GM12878 (cell line): ENCODE data around the gene PPA1.

Experiments used
- EP300 ChIP-seq, 2 experiments: fragments of 150-350 bp in 1 of 2; IDR thresholded peaks; 2 replicates each; pipeline ENCODE4 v1.6.1; 2011 to 2012; ENCODE audit warnings: low read depth in 2 of 2, low read length in 2 of 2, borderline replicate concordance in 1 of 2, improper control_type of control experiment in 1 of 2, inconsistent platforms in 1 of 2; ENCODE audit not compliant: control insufficient read depth in 1 of 2
- EZH2 ChIP-seq: IDR thresholded peaks from 2 replicates; pipeline ENCODE4 v1.6.1; 2012; ENCODE audit warnings: low read depth, mild to moderate bottlenecking, control low read depth, inconsistent platforms, low read length, borderline replicate concordance; ENCODE audit not compliant: control insufficient read depth
- FOXM1 ChIP-seq: IDR thresholded peaks from 2 replicates; pipeline ENCODE4 v1.6.1; 2012; ENCODE audit warnings: low read depth, mild to moderate bottlenecking, inconsistent platforms, low read length, moderate library complexity
- MTA2 ChIP-seq: fragments of 450-650 bp; IDR thresholded peaks from 2 replicates; pipeline ENCODE4 v1.6.1; 2016; ENCODE audit warnings: low read depth, mild to moderate bottlenecking, moderate library complexity
- POLR2A ChIP-seq: IDR thresholded peaks from 2 replicates; pipeline ENCODE4 v1.6.1; 2011; ENCODE audit warnings: low read depth, mild to moderate bottlenecking, low read length
- POLR2AphosphoS5 ChIP-seq: IDR thresholded peaks from 2 replicates; pipeline ENCODE4 v1.6.1; 2011; ENCODE audit warnings: mild to moderate bottlenecking, low read length, inconsistent platforms
- RAD21 ChIP-seq: IDR thresholded peaks from 2 replicates; pipeline ENCODE4 v1.6.1; 2011; ENCODE audit warnings: mild to moderate bottlenecking, low read depth, low read length, moderate library complexity; ENCODE audit not compliant: insufficient read depth
- TCF7 ChIP-seq: IDR thresholded peaks from 2 replicates; pipeline ENCODE4 v1.6.1; 2014; ENCODE audit warnings: antibody characterized with exemption, borderline replicate concordance
- ZNF274 ChIP-seq: IDR thresholded peaks from one replicate; pipeline ENCODE4 v1.8.0; 2011; ENCODE audit not compliant: insufficient read length, insufficient read depth
- TF ChIP-seq, protein P1 (sequence below), 3 experiments: IDR thresholded peaks in 2 of 3; conservative IDR thresholded peaks in 1 of 3; 2 replicates each; pipeline ENCODE4 v1.5.1; 2011; ENCODE audit warnings: low read depth in 3 of 3, low read length in 3 of 3, mild to moderate bottlenecking in 3 of 3, control low read depth in 2 of 3, moderate library complexity in 2 of 3, inconsistent platforms in 1 of 3, mixed read lengths in 1 of 3; ENCODE audit not compliant: control insufficient read depth in 2 of 3, insufficient read depth in 1 of 3; ENCODE audit errors: extremely low read depth in 1 of 3
- TF ChIP-seq, protein P2 (sequence below): IDR thresholded peaks from 2 replicates; pipeline ENCODE4 v1.6.1; 2011; ENCODE audit warnings: borderline replicate concordance, low read depth, mild to moderate bottlenecking, moderate library complexity, low read length; ENCODE audit not compliant: insufficient read depth, poor library complexity, severe bottlenecking
- TF ChIP-seq, protein P3 (sequence below): IDR thresholded peaks from 2 replicates; pipeline ENCODE4 v1.6.1; 2012; ENCODE audit warnings: low read depth, low read length, improper control_type of control experiment
- TF ChIP-seq, protein P4 (sequence below): IDR thresholded peaks from 2 replicates; pipeline ENCODE4 v1.6.1; 2012; ENCODE audit warnings: mild to moderate bottlenecking, low read depth, low read length

DNA sequence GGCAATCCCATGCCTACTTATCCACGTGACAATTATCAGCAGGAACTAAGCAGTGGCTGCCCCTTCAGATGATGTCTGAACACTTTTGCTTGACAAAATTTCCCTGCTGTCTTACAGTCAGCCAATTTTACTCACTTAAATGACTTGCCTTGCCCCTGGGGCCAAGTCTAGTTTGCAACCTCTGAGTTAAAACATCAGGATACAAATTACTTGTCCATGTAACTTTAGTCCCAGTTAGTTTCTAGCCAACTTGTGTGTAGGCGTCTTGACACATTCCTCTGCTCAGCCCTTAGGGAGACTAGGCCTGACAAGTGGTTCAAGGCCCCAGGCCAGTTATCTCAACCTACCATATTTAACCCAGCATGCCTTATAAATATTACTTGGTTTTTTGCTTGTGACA, 75.1 kb downstream of the PPA1 start:
- TF ChIP-seq, protein P1, sequence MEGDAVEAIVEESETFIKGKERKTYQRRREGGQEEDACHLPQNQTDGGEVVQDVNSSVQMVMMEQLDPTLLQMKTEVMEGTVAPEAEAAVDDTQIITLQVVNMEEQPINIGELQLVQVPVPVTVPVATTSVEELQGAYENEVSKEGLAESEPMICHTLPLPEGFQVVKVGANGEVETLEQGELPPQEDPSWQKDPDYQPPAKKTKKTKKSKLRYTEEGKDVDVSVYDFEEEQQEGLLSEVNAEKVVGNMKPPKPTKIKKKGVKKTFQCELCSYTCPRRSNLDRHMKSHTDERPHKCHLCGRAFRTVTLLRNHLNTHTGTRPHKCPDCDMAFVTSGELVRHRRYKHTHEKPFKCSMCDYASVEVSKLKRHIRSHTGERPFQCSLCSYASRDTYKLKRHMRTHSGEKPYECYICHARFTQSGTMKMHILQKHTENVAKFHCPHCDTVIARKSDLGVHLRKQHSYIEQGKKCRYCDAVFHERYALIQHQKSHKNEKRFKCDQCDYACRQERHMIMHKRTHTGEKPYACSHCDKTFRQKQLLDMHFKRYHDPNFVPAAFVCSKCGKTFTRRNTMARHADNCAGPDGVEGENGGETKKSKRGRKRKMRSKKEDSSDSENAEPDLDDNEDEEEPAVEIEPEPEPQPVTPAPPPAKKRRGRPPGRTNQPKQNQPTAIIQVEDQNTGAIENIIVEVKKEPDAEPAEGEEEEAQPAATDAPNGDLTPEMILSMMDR (IDR thresholded peaks at IDR 0.05 in 2 of 3, conservative IDR thresholded peaks at IDR 0.05 in 1 of 3; ENCODE audit: control insufficient read depth in 2 of 3, extremely low read depth in 1 of 3, insufficient read depth in 1 of 3, low read depth in 3 of 3, low read length in 3 of 3), result no peak
- TF ChIP-seq RAD21, result no peak
- TF ChIP-seq FOXM1, result no peak
- TF ChIP-seq EP300 (IDR thresholded peaks at IDR 0.05; ENCODE audit: borderline replicate concordance in 1 of 2, control insufficient read depth in 1 of 2, low read depth in 2 of 2, low read length in 2 of 2), result no peak
- TF ChIP-seq TCF7, result no peak
- TF ChIP-seq POLR2A, result no peak
- TF ChIP-seq, protein P2, sequence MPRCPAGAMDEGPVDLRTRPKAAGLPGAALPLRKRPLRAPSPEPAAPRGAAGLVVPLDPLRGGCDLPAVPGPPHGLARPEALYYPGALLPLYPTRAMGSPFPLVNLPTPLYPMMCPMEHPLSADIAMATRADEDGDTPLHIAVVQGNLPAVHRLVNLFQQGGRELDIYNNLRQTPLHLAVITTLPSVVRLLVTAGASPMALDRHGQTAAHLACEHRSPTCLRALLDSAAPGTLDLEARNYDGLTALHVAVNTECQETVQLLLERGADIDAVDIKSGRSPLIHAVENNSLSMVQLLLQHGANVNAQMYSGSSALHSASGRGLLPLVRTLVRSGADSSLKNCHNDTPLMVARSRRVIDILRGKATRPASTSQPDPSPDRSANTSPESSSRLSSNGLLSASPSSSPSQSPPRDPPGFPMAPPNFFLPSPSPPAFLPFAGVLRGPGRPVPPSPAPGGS, result no peak
- TF ChIP-seq, protein P3, sequence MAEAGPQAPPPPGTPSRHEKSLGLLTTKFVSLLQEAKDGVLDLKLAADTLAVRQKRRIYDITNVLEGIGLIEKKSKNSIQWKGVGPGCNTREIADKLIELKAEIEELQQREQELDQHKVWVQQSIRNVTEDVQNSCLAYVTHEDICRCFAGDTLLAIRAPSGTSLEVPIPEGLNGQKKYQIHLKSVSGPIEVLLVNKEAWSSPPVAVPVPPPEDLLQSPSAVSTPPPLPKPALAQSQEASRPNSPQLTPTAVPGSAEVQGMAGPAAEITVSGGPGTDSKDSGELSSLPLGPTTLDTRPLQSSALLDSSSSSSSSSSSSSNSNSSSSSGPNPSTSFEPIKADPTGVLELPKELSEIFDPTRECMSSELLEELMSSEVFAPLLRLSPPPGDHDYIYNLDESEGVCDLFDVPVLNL, result no peak
- no peak for TF ChIP-seq EZH2
- TF ChIP-seq ZNF274, result no peak
- no peak for TF ChIP-seq POLR2AphosphoS5
- TF ChIP-seq MTA2, result no peak
- TF ChIP-seq, protein P4, sequence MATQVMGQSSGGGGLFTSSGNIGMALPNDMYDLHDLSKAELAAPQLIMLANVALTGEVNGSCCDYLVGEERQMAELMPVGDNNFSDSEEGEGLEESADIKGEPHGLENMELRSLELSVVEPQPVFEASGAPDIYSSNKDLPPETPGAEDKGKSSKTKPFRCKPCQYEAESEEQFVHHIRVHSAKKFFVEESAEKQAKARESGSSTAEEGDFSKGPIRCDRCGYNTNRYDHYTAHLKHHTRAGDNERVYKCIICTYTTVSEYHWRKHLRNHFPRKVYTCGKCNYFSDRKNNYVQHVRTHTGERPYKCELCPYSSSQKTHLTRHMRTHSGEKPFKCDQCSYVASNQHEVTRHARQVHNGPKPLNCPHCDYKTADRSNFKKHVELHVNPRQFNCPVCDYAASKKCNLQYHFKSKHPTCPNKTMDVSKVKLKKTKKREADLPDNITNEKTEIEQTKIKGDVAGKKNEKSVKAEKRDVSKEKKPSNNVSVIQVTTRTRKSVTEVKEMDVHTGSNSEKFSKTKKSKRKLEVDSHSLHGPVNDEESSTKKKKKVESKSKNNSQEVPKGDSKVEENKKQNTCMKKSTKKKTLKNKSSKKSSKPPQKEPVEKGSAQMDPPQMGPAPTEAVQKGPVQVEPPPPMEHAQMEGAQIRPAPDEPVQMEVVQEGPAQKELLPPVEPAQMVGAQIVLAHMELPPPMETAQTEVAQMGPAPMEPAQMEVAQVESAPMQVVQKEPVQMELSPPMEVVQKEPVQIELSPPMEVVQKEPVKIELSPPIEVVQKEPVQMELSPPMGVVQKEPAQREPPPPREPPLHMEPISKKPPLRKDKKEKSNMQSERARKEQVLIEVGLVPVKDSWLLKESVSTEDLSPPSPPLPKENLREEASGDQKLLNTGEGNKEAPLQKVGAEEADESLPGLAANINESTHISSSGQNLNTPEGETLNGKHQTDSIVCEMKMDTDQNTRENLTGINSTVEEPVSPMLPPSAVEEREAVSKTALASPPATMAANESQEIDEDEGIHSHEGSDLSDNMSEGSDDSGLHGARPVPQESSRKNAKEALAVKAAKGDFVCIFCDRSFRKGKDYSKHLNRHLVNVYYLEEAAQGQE, result no peak
